Loucy (cell line): Measurements from ENCODE around the gene ATRNL1.

Experiments used
- CTCF ChIP-seq: fragments of 200-600 bp; sonication (generic); conservative IDR thresholded peaks from 2 replicates; pipeline ENCODE4 v1.5.1; 2014; ENCODE audit warnings: mild to moderate bottlenecking, antibody characterized with exemption, low read length
- EZH2phosphoT487 ChIP-seq: fragments of 200-600 bp; IDR thresholded peaks from 2 replicates; pipeline ENCODE4 v1.6.1; 2018; ENCODE audit warnings: antibody characterized with exemption, mild to moderate bottlenecking, moderate library complexity, borderline replicate concordance

- TF ChIP-seq CTCF = no peak
- TF ChIP-seq EZH2phosphoT487 = no peak
These were observed 838.9 kb downstream of the ATRNL1 start for GRCh38 chr10:115932099-115932498.
